Tibial nerve (tissue), 3 donors: Measurements from ENCODE around the gene RREB1.

ENCODE experiments used
- CTCF ChIP-seq, 5 experiments: fragments of 200-600 bp in 3 of 5; fragments of 450-650 bp in 2 of 5; sonication (generic) in 3 of 5; IDR thresholded peaks; one replicate each; pipeline ENCODE4 v1.5.1; 2016 to 2019; ENCODE audit warnings: antibody characterized with exemption in 5 of 5, mild to moderate bottlenecking in 3 of 5, moderate library complexity in 2 of 5
- POLR2A ChIP-seq, 2 donors: fragments of 450-650 bp; IDR thresholded peaks; one replicate each; pipeline ENCODE4 v1.6.1; 2017; ENCODE audit warnings: antibody characterized with exemption in 2 of 2, mild to moderate bottlenecking in 2 of 2, moderate library complexity in 2 of 2

GRCh38 chr6:7125290-7125689 lies 17.5 kb downstream of the RREB1 start:
- no peak for TF ChIP-seq POLR2A (IDR thresholded peaks at IDR 0.05)
- TF ChIP-seq CTCF (IDR thresholded peaks at IDR 0.05), result no peak
